Measurements from ENCODE around the gene MXD4. TPM values are rescaled to one million over a fixed set of nuclear protein-coding genes. Genes with fewer than 3 reads are reported as not detected.

The MXD4 gene
- total RNA-seq, 1 donor from 2014 or later = 122 TPM

DNA sequence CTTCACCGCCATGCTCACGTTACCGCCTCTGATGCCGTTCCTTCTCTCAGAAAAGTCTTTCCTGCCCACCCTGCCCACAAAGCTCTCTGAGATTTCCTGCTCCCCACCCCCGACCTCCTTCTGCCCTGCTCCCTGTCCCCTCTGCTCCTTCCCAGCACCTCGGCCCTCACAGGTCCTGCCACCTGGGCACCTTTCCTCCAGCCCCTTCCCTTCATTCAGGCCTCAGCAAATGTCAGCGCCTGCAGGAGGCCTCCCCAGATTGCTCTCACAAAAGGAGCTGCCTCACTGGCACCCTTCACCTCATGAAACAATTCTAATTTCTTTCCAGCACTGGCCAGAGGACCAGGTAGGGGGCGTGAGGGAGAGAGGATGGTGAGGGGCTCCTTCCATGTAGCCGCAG is 33.6 kb upstream of the MXD4 start:
- DNase-seq (ENCODE audit: extremely low read depth, low read depth, low spot score) = no peak

DNA sequence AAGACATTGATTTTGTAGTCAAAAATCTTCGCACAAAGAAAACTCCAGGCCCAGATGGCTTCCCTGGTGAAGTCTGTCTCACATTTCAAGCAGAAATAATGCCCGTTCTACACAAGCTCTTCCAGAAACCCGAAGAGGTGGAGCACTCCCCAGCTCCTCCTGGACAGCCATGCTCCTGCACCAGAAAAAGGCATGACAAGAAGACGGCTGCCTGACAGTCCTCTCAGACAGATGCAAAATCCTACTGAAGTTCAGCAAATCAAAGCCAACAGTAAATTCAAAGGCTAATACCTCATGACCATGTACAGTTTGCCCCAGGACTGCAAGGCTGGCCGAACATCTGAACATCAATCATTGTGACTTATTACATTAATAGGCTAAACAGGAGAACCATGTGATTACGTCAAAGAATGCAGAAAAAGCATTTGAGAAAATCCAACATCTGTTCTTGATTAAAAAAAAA is 30.8 kb upstream of the MXD4 start:
- DNase-seq (ENCODE audit: extremely low read depth, low read depth, low spot score) = no peak

DNA sequence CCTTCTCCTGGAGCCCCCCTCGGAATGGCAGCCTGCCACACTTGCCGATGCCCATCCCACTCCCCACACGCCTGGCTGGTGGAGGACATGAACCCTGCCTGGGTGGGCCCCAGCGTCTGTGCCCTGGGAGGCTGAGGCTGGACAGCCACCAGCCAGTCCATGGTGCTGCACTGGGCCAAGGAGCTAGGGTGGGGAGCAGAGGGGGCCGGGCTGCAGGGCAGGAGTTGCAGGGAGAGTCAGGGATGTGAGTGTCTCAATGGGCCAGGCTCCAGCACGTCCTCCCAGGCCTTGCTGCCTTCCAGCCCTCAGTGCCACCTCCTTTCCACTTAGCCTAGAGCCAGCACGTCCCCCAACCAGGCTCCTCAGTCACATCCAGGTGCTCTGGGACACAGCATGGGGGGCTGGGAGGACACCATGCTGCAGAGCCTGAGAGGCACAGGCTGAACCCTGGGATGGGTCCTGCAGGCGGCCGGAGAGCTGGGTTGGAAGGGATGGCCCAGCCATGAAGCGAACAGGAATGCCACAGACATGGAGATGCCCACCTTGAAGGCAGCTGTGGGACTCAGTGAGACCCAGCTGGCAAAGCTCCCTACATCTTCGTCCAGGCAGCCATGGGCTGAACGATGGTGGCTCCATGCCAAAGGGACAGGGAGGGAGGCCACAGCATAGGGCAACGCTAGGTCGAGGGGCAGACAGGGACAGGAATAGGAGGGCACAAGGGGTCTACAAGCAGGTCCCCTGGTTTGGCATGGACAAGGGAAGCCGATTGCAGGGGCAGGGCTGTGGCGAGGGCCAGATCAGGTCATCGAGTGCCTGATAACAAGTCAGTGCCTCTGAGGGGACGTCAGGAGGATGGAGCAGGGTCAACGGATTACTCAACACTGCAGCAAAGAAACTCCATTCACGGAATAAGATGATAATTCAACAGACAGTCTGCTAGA is 30.1 kb upstream of the MXD4 start:
- no peak for DNase-seq (ENCODE audit: extremely low read depth, low read depth, low spot score)

DNA sequence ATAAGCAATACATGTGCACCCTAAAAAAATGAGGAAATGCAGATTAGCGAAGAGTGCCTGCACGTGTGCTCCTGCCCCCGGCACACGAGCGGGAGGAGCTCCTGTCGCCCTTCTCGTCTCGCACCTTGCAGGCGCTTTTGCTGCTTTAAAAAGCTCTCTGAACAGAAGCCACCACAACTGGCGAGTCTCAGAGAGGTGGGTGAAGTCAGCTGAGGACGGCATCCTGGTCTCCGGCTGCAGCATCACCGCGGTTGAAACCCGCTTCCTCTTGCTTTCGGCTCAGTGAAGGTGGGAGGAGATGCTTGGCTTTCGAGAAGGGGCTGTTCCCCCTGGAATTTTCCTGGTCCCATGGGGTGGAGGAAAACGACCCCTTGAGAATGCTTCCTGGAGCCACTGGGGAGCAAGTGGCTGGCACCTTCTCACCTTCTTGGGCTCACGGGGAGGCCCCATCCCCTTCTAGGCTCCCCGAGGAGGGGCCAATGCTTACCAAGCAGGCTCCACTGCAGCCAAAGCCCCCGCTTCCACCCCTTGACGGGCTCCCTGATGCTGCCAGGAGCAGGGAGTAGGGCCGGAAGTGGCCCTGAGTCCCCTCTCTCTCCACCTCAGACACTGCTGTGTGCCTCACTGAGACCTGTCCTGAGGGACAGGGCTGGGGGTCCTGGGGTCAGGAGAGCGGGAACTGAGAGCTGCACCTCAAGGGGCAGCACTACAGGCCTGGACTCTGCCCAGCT is 29.2 kb upstream of the MXD4 start:
- no peak for DNase-seq (ENCODE audit: extremely low read depth, low read depth, low spot score)

DNA sequence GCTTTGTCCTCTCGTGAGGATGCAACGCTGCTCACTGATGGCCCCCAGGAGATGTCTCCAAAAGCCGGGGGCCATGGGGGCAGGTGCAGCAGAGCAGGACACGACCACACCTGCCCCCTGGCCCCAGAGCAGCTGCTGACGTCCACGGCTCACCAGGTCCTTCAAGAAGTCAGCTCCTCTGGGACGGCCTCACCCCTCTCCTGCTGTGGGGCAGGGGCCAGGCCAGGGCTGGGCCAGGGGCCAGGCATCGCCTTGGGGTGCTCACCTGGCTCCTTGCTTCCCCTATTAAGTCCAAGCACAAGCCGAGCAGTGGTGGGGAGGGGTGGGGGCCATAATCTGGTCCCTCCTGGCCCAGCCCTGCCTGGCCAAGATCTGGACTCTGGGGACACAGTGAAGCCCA is 28.6 kb upstream of the MXD4 start:
- DNase-seq (ENCODE audit: extremely low read depth, low read depth, low spot score) = no peak

DNA sequence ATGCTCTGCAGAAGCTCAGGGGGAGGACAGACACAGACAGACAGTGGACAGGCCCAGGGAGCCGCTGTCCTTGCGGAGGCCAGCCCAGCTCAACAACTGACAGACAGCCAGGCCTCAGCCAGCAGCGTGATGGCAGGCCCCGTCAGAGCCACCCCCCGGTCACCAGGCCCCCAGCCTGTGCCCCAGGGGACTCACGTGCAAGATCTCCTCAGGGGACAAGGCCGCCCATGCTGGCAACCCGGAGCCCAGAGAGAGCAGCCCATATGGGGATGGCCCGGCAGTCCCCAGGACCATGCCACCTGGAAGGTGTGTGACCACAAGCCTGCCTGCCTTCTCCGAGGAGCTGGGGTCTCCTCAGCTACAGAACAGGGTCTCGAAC is 28.0 kb upstream of the MXD4 start:
- no peak for DNase-seq (ENCODE audit: extremely low read depth, low read depth, low spot score)

DNA sequence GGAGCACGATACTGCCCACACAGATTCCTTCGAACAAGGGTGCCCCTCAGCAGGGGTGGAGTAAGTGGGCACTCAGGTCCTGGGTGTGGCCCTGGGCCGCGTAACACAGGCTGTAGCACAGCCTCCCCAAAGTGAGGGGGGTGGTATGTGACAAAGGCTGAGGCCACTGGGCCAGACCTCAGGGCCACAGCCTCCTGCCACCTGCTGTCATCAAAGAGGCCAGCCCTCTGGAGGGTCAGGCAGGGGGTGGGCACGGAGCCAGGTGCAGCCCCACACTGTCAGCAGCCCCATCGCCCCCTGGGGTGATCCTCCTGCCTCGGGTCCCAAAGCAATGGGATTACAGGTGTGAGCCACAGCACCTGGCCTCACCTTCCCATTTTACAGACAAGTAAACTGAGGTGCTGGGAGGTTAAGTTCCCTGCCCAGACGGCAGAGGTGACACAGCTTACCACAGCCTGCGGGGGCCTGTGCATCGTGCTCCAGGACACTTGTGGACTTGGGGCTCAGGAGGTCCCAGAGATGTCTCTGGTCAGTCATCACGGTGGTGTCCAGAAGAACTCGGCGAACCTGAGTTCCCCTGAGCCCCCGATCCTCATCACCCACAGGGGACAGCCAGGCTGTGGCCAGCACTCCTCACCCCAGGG is 27.5 kb upstream of the MXD4 start:
- DNase-seq (ENCODE audit: extremely low read depth, low read depth, low spot score) = no peak

DNA sequence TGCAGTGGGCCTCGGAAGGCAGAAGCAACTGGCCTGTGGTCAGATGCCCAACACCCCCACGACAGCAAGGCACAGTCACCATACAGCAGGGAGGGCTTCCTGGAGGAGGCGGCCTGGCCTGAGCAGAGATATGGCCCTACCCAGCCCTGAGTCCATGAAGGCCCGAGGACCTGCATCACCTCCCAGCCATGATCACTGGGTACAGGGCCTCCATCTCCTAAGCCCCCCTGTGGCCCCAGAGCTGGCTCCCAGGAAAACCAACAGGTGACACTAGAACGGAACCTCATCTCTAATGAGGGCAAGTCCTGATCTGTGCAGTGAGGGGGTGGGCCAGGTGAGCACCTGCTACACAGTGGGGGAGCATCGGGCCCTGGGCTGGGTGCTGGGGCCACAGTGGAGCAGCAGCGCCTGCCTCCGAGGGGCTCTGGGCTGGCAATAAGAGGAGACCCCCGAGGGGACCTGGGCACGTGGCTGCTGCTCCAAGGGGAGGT is 26.2 kb upstream of the MXD4 start:
- no peak for DNase-seq (ENCODE audit: extremely low read depth, low read depth, low spot score)

DNA sequence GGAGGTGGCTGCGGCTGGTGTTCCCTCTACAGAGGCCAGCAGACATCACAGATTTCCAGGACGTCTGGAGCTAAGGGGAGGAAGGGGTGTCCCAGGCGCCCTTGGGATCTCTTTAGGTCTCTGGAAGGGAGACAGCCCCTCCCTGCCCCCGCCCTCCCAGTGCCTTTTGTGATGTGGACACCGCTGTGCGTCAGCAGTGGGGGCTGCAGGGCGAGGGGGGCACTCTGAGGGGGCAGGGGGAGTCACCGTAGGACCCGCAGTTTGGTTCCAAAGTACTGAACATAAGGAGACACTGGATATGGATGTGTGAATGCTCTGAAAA is 25.6 kb upstream of the MXD4 start:
- DNase-seq (ENCODE audit: extremely low read depth, low read depth, low spot score) = no peak

DNA sequence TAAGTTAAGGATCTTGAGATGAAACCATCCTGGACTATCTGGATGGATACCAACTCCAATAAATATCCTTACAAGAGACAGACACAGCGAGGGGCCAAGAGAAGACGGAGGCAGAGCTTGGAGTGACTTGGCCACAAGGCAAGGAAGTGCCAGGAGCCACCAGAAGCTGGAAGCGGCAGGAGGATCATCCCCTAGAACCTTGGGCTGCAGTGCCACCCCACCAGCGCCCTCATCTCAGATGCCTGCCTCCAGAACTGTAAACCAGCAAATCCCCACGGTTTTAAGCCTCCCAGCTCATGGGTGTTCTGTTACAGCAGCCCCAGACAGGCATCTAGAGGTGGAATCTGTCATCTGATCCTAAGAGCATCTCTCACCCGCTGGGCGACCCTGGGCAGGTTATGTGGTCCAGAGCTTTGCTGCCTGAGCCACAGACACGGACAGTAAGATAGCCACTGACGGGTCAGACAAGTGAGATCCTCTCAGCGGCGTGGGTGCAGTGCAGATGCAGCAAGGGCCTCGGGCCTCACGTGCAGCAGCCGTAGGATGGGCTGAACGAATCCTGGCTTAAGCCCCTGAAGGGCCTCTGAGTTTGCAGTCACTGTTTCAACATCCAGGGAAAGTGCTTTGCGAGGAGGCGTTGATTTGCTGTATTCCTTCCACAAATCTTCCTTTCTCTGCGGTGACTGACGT is 25.1 kb upstream of the MXD4 start:
- no peak for DNase-seq (ENCODE audit: extremely low read depth, low read depth, low spot score)

DNA sequence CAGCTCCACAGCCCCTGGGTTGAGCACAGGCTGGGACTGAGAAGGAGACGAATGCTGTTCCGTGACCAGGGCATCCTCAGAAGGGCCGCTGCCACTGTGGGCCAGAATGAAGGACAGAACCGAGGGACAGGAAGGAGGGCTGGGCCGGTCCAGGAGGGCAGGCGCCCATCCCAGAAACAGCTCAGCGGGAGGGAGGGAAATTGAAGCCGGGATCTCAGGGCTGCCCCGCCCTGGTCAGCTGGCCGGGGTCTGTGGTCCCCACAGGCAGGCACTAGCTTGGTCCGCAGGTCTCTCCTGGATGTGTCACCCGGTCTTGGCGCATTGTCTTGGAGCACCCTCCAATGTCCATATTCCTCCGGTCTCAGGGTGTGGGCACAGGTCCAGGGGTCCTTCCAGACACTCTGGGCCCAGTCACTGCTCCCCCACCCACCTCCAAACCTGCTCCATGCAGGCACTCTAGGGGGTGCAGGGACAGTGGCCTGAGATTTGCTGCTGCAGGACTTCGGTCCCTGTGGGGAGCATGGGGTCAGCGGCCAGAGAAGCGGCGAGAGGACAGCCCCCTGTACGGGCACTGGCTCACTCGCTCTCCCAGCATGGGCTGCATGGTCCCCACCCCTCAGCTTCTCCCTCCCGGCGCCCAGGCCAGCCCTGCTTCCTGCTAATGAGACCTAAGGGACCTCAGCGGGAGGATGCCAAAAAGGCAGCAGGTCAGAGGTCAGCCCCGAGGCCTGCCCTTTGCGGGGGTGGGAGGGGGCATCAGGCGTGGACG is 23.9 kb upstream of the MXD4 start:
- no peak for DNase-seq (ENCODE audit: extremely low read depth, low read depth, low spot score)

DNA sequence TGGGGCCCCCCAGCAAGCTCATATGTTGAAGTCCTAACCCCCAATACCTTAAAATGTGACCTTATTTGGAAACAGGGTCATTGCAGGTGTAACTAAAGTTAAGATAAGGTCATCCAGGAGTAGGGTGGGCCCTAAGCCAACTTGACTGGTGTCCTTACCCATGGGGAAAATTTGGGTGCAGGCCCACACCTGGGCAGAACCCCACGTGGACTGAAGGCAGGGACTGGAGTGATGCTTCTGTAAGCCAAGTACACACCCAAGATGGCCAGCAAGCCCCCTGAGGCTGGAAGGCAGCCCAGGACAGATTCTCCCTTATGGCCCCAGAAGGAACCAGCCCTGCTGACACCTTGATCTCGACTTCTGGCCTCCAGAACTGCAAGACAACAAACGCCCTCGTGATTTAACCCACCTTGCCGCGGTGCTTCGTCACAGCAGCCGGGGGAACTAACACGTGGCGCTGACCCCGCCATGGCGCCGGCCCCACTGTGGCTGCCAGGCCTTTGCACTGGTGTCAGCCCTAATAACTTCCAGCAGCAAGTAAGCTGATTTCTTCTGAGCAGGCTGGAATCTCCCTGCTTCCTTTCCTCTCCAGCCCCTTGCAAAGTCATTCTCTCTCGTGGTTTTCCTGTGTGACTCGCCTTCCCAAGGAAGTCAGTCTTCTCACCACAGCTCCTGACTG is 23.2 kb upstream of the MXD4 start:
- no peak for DNase-seq (ENCODE audit: extremely low read depth, low read depth, low spot score)

DNA sequence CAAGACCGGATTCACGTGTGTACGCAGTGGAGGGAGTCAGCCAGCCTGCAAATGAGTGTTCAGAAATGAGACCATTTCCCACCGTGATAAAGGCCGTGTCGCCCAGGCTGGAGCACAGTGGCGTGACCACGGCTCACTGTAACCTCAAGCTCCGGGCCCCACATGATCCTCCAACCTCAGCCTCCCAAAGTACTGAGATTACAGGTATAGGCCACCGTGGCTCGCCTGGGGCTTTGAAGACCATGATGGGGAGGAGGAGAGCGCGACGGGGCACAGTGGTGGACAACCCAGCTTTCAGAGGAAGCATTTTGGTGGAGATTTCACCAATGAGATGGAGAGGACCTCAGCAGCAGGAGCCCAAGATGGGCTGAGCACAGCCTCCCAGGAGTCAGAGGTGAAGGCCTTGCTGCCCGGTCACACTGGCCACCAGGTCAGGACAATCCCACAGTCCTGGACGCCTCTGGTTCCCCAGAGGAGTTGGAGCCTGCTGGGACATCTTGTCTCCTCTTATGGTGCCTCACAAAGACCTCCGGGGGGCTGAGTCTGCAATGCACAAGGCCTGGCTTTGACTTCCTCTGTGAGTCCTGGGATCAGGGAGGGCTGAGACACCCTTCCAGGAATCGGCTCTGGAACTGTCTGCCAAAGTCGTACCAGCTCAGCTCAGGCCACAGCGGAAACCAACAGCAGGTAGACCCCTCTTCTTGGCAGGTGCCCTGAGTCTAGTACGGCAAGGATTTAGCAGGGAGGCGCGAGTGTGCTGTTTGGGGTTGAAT is 22.4 kb upstream of the MXD4 start:
- DNase-seq (ENCODE audit: extremely low read depth, low read depth, low spot score) = no peak

DNA sequence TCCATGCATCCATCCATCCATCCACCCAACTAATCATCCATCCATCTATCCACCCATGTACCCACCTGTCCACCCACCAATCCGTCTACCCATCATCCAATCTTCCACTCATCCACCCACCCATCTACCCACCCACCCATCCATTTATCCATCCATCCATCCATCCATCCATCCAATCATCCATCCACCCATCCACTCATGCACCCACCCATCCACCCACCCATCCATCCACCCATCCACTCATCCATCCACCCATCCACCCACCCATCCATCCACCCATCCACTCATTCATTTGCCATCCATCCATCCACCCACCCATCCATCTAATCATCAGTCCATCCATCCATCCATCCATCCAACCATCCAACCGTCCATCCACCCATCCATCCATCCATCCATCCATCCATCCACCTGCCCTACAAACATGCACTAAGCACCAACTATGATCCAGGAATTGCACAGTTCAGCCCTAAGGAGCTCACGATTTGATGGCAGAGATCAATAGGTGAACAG is 21.3 kb upstream of the MXD4 start:
- DNase-seq (ENCODE audit: extremely low read depth, low read depth, low spot score) = no peak

DNA sequence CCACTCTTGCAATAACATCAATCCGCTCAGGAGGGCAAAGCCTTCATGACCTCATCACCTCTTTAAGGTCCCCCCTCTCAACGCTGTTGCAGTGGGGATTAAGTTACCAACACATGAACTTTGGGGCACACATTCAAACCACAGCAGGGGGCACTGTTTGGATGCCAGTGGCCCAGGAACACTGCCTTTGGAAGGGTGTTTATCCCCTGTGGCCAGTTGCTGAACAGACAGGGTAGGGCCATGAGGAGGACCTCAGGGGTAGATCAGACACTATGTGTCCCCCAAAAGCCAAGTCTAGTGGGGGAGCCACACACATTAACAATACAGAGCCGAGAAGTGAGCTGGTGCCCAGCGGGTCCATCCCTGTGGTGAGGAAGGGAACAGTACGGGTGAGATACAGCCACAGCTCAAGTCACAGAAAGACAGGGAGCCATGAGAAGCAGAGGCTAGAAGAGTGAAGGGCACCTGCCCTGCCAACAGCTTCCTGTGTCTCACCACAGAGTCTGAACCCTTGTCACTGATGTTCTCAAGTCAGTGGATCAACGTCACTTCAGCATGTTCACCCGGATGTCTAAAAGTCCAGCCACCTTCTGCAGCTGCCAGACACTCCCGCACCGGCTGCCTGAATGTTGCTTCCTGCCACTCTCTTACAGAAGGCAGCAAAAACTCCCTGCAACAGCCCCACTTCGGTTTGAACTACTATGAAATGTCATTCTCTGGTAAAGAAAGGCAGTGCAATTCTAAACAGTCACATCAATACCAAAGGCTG is 19.9 kb upstream of the MXD4 start:
- DNase-seq (ENCODE audit: extremely low read depth, low read depth, low spot score) = no peak

DNA sequence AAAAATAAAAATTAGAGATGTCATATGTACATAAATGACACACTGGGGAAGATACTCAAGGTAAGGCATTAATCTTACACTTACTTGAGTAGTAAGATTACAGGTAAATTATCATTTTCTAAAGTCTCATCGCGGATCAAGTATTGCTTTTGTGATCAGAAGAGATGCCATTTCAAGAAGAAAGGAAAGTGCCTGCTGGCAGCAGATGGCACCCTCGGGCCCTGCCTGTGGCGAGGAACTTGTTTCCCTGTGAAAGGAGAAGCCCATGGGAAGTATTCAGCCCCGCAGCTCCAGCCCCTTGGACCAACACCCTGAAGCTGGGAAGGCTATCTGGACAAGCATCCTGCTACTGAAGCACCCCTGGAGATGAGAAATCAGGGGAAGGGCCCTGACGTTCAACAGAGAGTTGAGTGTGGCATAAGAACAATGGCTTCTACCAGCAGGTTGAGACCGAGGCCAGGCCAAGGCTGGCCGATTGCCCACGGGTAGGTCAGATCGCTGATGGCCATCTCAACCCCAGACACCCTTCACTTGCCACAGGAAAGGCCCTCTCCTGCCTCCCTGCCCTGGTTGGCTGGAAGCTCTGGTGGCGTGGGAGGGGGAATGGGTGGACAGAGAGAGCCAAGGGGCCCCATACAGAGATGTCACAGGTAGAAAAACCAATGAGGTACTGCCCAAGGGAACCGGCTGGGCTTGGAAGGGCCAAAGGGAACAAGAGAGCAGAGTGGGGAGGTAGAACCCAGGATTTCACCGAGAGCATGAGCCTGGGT is 18.8 kb upstream of the MXD4 start:
- DNase-seq (ENCODE audit: extremely low read depth, low read depth, low spot score) = no peak

DNA sequence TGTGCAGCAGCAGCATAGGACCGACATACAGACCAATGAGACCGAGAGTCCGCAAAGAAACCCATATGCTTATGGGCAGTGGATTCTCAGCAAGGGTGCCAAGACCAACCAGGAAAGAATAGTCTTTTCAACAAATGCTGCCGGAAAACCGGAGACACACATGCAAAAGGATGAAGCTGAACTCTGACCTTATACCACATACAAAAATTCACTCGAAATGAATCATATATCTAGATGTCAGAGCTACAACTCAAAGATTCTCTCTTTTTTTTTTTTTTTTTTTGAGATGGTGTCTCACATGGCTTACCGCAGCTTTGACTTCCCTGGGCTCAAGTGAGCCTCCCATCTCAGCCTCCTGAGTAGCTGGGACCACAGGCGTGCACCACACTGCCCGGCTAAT is 16.0 kb upstream of the MXD4 start:
- DNase-seq (ENCODE audit: extremely low read depth, low read depth, low spot score) = no peak
